ENCODE measurements around the gene GPR152.

DNA sequence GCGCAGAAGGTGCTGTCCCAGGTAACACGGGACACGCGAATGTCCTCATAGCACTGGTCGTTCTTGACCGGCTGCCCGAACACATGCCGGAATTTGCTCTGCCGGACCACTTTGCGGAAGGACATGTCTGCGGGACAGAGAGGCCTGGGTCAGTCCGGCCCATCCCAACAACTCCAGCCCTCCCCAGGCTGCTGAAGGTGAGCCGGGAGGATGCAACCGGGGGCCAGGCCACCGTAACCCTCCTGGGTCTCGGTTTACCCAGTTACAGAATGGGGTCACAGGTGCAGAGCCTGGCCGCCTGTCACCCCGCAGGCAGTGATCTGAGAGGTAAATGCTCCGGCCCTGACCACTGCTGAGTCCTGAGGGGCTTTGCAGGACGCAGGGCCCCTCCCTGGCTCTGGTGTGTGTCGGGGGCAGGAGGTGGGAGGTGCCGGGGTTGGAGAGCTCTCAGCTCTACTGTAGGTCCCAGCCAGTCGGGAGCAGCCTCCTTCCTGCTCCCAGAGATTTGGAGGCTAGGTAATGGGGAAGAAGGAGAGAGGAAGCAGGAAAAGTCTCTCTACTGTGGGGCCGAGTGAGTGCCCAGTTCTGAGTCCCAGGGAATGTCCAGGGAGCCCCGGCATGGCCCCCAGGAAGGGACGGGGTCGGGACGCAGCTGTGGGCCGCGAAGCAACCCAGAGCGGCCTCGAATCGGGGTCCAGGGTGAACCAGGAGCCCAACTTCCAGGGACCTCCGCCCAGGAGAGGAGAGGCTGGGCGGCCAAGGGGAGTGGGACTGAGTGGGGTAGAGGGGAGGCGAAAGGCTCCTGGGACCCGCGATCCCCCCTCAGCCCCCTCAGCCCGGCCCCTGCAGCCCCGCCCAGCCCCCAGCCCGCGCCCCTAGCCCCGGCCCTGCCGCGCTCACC, 9.8 kb downstream of the GPR152 start:
- TF ChIP-seq, protein P1, sequence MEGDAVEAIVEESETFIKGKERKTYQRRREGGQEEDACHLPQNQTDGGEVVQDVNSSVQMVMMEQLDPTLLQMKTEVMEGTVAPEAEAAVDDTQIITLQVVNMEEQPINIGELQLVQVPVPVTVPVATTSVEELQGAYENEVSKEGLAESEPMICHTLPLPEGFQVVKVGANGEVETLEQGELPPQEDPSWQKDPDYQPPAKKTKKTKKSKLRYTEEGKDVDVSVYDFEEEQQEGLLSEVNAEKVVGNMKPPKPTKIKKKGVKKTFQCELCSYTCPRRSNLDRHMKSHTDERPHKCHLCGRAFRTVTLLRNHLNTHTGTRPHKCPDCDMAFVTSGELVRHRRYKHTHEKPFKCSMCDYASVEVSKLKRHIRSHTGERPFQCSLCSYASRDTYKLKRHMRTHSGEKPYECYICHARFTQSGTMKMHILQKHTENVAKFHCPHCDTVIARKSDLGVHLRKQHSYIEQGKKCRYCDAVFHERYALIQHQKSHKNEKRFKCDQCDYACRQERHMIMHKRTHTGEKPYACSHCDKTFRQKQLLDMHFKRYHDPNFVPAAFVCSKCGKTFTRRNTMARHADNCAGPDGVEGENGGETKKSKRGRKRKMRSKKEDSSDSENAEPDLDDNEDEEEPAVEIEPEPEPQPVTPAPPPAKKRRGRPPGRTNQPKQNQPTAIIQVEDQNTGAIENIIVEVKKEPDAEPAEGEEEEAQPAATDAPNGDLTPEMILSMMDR (IDR thresholded peaks at IDR 0.05) = no peak
- no peak for TF ChIP-seq POLR2AphosphoS5 (IDR thresholded peaks at IDR 0.05)
